Right forelimb (tissue), 1 donor: ENCODE data around the gene ERAP2.
"Not testable (repeated sequence)": the region's sequence is repeated elsewhere in the genome, so short reads cannot be mapped to it uniquely, and the experiment has no call there.

Experiments
- DNase-seq: peaks from one replicate; pipeline ENCODE4 v3.0.0-alpha.2; 2018

The ERAP2 gene

DNA sequence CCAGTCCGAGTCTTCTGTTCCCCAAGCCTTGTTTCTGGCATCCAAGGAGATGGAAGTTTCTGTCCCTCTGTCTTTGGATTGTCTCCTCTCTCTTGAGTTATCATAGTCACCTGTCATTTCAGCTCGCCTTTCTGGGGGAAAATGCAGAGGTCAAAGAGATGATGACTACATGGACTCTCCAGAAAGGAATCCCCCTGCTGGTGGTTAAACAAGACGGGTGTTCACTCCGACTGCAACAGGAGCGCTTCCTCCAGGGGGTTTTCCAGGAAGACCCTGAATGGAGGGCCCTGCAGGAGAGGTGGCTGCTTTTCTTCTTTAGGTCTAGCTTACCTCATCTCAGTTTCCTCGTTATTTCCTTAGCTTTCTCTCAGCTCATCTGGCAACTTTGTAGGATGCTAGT is 25.1 kb downstream of the ERAP2 start:
- no peak for DNase-seq

DNA sequence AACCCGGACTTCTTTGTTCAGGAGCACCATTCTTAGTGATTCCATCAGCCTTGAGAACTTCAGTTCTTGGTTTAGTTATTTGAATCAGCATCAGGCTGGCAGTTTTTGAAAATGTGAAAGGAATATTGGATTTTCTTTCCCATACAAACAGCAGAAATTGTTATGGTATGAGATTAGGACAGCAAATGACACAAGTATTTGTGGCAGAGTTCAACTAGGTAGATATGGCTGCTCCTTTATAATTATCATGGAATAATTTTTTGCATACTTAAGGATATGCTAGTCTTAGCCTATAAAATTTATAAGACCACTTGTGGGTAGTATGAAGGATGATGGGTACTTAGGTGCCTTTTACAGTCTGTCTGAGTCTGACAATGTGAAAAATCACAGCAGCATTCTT is 25.5 kb downstream of the ERAP2 start:
- DNase-seq, result no peak

DNA sequence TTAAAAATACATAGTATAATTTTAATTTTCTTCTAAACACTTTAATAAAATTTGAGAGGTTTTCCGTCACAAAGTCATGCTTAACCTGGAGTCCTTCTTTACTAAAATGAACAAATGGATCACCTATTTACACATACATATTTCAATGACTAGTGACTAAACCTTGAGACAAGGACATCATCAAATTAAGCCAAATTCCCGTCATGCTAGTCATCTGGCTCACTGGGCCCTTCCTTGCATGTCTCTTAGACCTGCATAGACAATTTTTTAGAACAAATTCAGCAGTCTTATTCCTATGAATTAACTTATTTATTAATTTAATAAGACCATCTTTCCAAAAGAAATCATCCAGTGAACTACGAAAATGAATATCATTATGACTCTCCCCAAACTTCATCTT is 26.6 kb downstream of the ERAP2 start:
- no peak for DNase-seq

DNA sequence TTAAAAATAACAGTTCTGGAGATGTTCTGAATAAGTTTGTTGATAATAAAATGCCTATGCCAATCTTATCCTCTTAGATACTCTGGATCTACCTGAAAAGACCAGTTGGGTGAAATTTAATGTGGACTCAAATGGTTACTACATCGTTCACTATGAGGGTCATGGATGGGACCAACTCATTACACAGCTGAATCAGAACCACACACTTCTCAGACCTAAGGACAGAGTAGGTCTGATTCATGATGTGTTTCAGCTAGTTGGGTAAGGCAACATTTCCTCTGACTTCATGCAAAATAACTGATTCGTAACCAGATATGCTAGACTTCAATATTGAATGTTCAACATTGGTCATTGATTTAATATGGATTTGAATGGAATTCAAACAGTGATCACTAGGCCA is 27.0 kb downstream of the ERAP2 start:
- no peak for DNase-seq

DNA sequence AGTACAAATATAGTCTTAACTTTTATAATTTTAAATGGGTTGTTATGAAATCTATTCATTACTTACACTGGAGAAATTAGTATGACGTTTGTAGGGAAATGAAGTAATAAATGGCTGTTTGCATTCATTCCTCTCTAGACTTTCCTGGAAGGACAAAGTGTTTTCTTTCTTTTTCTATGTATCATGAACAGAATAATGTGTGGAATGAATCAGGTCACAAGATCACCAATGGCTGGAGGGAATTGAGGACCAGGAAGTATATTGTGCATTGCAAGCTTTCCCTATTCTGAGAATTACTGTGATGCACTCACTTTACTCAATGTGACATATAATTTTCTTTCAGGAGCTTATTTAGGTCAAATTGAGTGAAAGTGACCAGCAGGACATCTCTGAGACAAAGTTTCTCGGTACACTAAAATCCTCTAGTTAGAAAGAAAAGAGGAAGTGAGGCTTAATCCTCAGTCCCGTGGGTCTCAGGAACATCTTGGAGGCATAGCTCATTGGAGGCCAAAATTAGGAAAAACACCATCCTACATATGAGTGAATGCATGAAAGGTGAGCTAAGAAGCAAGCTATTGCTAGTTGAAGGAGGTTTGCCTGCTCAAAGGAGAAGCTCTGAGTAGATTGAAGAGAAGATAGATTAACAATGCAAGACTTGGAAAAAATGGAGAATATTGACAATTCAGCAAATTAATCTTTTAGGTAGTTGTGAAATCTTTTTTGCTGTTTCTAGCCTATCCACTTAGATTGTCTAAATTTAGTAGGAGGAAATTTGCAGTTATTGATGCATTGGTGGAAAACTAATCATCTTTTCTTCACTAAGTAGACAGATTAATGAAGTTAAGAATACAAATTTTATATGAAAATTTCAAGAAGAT is 28.0 kb downstream of the ERAP2 start:
- no peak for DNase-seq

DNA sequence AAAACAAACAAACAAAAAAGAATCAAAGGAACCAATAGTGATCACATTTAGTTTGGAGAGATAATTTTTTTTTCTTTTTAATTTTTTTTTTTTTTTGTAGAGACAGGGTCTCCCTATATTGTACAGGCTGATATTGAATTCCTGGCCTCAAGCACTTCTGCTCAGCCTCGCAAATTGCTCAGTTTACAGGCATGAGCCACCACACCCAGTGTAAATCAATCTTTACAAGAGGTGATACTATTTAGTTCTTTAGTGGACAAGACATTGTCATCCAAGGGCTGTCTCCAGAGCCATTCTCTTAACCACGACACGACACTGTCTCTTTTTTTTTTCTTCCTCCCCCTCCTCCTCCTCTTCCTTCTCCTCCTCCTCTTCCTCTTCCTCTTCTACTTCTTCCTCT is 29.6 kb downstream of the ERAP2 start:
- no peak for DNase-seq

DNA sequence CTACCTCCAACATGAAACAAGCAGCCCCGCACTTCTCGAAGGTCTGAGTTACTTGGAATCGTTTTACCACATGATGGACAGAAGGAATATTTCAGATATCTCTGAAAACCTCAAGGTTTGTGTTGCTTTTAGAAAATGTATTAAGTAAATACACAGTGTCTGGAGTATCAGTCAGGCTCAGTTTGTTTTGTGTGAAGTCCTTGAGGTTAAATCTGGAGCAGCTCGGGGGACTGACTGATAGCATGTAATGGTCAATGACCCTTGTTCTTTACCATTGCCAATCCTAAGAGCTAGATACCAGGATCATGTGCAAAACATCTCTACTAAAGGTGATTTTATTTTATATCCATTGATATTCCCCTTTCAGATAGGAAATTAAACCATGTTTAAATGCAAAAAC is 32.7 kb downstream of the ERAP2 start:
- DNase-seq, result no peak

DNA sequence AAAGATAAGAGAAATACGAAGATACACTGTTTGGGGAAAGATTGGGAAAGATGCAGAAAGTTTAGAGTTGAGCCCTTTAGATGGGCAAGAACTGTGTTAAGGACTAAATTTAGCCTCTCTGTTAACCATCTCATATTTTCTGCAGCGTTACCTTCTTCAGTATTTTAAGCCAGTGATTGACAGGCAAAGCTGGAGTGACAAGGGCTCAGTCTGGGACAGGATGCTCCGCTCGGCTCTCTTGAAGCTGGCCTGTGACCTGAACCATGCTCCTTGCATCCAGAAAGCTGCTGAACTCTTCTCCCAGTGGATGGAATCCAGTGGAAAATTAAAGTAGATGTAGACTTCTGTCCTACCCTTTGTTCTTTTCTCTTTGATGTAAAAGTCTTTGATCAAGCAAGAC is 33.1 kb downstream of the ERAP2 start:
- DNase-seq, result no peak

DNA sequence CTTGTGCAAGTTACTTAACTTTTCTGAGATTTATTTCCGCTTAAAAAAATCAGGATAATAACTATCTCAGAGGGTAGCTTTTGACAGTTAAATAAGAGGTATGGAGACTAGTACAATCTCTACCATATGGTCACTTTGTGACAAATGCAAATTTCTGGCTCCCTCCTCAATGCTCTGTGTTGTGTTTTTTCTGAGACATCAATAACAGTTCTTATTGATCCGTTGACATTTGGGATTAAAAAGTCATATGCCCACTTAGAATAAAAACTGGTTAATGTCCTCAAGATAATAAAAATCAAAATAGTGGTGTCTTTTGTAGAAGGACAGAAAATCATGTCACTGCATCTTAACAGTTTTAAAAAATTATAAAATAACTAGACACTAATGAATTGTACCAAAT is 34.8 kb downstream of the ERAP2 start:
- DNase-seq, result no peak

DNA sequence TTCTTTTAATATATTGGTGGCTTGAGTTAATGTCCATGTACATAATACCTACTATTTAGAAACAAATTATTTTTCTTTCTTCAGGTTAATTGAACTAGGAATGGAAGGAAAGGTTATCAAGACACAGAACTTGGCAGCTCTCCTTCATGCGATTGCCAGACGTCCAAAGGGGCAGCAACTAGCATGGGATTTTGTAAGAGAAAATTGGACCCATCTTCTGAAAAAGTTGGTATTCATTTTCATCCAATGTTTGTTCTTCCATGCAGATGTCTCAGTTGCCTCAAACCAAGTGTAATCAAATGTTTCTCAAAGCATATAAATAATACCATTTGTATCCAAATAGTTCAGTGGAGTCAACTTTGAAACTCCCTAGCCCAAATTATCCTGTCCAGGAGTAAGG is 36.9 kb downstream of the ERAP2 start:
- DNase-seq, result no peak

DNA sequence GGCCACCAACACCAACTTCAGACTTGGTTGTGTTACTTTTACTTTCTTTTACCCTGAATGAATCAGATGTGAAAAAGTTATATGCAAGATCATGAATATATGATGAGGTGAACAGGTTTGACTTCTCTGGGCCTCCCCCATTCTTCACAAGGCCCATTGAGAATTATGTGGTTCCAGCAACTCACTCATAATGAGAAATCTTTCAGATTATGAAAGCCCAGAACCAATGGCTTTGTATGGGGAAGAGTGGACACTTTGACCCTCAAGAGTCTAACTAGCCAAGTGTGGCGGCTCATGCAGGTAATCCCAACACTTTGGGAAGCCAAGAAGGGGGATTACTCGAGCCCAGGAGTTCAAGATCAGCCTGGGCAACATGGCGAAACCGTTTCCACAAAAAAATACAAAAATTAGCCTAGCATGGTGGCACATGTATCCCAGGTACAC is 43.5 kb downstream of the ERAP2 start:
- DNase-seq, result no peak

DNA sequence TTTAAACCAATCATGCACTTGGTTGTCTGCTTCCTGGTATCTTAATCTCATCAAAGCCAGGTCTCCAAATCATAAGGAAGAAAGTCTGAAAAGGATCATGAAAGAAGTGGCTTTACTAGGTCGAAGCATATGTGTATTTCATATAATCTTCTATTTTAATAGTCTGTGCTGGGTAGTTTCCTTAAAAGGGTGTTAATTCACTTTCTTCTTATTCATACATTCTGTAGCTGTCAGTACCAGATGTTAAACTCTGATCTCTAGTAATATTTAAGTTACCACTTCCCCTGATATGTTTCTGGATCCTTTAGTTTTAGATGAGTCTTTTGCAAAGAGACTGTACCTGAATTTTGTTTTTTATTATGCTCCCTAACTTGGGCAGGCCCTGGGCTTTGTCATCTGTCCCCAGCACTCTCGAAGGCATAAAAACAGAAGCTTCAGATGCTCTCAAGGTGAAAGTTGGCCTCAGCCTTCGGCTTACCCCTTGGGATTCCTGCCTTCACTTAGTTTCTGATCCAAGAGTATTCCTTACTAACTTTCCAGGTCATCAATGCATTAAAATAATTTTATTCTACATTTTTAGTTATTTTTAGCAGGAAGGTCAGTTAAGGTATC is 44.5 kb downstream of the ERAP2 start:
- no peak for DNase-seq

DNA sequence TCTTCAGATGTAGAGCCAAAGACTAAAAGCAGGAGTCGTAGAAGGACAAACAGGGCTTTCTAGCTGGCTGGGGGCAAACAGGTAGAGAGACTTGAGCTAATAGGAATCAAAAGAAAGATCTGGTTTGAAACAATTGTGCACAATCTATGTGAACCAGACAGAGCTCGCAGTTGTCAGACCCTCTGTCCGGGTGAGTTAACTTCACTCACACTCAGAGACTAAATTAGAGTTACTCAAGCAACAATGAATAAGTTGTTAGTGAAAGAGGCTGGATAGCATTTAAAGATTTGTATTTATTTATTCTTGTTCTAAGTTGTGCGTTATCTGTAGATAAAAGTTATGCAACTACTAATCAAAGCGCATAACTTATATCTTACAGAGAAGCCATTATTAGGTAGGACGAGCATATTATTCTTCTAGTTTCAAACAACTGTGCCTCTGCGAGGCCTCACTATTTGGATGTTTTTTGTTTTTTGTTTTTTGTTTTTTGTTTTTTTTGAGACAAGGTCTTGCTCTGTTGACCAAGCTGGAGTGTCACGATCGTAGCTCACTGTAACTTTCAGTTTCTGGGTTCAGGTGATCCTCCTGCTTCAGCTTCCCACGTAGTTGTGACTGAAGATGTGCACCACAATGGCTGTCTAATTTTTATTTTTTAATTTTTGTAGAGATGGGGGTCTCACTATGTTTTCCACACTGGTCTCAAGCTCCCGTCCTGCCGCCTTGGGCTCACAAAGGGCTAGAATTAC is 46.4 kb downstream of the ERAP2 start:
- no peak for DNase-seq

DNA sequence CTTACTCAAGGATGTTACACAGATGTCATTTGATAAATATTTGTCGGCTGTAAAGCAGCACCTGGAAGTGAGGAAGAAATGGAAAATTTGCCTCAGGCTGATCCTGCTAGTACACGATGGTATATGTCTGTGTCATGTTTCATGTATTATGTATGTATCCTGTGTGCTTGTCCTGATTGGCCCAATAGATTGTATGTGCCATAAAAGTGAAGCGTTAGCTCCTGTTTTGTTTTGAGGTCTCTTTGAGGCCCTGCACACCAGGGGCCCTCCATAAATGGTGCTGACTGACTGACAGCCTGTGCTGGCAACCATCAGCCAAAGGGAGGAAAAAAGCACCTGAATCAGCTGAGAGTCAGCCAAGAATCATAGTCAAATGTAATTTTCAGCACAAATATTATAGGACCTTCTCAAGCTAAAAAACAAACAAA is 47.7 kb downstream of the ERAP2 start:
- DNase-seq, result no peak

DNA sequence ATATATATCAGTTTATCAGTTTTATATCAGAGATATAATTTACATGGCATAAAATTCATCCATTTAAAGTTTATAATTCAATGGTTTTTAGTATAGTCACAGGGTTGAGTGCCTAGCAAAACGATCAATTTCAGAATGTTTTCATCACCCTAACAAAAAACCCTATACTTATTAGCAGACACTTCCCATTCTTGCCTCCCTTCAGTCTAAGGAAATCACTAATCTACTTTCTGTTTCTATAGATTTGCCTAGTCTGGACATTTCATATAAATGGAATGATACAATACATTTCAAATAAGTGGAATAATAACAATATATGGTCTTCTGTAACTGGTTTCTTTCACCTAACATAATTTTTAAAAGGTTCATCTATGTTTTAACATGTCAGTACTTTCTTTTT is 50.0 kb downstream of the ERAP2 start:
- DNase-seq, result no peak

DNA sequence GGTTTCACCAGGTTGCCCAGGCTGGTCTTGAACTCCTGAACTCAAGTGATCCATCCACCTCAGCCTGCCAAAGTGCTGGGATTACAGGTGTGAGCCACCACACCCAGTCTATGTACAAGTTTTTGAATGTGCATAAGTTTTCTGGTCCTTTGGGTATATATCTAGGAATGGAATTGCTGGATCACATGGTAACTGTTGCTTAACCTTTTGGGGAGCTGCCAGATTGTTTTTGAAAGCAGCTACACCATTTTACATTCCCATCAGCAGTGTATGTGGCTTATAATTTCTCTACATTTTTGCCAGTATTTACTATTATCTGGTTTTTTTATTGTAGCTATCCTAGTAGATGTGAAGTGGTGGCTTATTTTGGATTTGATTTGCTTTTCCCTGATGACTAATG is 50.7 kb downstream of the ERAP2 start:
- no peak for DNase-seq

DNA sequence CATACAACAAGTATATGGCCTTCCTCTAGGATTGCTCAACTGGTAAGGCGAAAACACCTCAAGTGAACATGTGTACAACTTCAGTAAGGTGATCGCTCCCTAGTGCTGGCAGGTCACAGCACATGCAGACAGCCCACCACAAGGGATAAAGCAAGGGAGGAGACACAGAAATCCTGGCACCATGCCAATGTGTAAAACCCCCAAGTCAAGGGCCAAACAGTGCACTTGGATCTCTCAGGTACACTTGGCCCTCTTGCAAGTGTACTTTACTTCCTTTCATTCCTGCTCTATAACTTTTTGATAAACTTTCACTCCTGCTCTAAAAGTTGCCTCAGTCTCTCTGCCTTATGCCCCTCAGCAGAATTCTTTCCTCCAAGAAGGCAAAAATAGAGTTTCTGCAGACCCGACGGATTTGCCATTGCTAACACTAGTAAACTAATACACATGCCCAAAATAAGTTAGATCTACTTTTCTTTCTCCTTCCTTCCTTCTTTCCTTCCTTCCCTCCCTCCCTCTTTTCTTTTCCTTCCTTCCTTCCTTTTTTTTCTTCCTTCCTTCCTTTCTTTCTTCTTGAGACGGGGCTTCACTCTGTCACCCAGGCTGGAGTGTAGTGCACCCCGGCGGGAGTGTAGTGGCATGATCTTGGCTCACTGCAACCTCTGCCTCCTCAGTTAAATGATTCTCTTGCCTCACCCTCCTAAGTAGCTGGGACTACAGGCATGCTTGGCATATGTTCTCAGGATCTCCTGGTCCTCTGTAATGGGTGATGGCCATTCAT is 52.8 kb downstream of the ERAP2 start:
- DNase-seq, result no peak

DNA sequence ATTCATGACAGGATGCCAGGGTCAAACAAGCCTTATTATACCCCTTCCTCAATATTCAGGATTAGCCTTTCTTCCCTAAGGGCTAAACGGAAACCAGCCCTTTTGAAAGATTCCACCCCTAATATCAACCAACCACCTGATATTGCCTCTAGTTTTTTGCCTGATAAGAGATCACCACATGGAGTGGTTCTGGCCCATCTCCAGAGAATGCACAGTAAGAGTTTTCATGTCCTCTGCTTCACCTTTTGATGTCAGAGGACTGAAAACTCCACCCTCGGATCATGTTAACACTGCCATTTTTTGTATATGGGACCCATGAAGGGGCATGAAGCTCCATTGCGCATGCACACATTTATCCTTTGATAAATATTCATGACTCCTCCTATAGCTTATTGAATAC is 53.8 kb downstream of the ERAP2 start:
- no peak for DNase-seq

DNA sequence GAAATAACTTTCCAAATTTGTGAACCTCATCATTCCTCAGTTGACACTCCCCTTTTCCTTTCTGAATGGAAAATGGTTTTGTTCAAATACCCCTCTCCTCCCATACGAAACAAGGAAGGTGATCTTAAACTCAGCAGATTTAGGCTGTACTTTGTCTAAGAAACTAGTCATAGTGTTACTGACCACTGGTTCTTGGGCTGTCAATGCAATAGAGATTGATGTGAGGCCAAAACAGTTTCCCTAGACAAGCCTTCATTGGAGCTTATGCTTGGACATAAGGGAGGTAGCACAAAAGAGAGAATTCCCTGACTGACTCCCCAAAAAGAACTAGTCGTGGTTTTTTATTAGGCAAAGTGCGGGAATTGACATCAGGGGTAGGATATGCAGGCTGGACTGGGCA is 54.3 kb downstream of the ERAP2 start:
- DNase-seq, result no peak

DNA sequence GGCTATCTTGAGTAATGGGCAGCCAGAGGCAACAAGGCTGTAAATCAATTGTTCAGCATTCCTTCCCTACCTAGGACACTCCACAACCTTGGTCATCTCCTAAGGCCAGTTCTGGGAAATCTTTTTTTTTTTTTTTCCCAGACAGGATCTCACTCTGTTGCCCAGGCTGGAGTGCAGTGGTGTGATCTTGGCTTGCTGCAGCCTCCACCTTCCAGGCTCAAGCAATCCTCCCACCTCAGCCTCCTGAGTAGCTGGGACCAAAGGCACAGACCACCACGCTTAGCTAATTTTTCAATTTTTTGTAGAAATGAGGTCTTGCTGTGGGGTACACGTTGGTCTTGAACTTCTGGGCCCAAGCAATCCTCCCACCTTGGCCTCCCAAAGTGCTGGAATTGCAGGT is 54.7 kb downstream of the ERAP2 start:
- not testable (repeated sequence) for DNase-seq

DNA sequence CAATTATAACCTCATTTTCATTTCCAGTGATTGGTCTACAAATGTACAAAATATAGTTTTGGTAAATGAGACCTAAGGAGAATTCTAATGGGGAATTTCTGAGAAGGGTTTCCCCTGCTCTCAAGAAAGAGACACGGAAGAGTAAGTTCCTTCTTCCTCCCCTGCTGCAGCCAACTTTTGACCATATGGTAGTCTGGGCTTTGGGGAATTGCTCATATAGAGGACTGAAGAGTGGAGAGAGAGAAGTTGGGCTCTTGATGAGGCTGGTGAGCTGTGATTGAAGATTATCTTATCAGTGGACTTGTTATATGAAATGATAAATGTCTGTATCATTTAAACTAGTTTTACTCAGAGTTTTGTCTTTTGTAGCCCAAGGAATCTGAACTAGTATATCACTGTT is 55.3 kb downstream of the ERAP2 start:
- DNase-seq, result no peak

DNA sequence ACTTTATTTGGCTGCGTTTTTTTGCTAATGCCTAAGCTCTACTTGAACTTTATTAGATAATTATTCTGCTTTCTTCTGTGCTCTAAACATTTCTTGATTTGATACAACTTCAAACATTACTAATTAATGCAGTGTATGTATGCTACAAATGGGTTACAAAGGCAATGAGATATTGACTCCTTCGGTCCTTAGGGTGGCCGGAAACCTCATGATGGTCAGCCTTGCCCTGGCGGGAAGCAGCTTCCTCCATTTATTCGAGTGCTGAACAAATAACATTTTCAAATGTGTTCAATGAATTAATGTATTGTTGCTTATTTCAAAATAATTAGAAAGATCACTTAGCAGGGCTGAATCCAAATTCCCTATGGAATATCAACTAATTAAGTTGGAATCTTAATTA is 55.7 kb downstream of the ERAP2 start:
- DNase-seq, result no peak
